Stimulated activated CD4-positive, alpha-beta T cell treated with anti-CD3 and anti-CD28 coated beads, Interleukin-15, amount 100 ng/mL, for 48 hours (primary cell): Measurements from ENCODE around the gene ASTN1.

Experiments
- DNase-seq, 2 donors: peaks; one replicate each; pipeline ENCODE4 v3.0.0-alpha.2; 2020; ENCODE audit warnings: low read depth in 2 of 2

Gene ASTN1

DNA sequence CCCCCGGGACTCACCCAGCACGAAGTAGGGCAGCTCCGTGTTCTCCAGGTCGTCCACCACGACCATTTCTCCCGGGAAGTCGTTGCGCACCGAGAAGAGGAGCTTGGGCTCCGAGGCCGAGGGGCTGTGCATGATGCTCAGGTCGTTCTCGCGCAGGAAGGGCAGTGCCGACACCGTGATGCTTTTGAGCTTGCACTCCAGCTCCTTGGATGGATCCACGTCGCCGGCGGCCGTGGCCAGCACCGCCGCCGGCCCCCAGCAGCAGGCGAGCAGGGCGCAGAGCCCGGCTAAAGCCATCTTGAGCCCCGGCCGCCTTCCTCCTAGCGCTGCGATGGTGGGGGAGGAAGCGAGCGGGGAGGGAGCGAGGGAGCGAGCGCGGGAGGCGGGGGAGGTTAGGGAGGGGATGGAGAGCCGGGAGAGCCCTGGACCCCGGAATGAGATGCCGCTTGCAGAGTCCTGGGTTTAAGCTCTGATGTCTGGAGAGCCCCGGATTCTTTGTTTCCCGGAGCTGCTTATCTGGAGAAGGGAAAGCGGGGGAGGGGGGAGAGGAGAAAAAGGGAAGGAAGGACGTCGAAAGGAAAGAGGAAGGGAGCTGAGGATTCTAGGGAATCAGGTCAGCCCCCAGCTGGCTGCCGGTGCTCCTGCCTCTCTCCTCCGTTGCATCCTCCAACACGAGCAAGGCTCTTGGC lies at the start of gene ASTN1:
TSS of gene ASTN1 (minus strand) at position 333 of the 689 bp plus-strand sequence. CDS start at position 297, 36 bp downstream.
- no peak for DNase-seq

- no peak for DNase-seq
Observed at GRCh38 chr1:177211231-177211630, 46.7 kb upstream of the ASTN1 start.

DNA sequence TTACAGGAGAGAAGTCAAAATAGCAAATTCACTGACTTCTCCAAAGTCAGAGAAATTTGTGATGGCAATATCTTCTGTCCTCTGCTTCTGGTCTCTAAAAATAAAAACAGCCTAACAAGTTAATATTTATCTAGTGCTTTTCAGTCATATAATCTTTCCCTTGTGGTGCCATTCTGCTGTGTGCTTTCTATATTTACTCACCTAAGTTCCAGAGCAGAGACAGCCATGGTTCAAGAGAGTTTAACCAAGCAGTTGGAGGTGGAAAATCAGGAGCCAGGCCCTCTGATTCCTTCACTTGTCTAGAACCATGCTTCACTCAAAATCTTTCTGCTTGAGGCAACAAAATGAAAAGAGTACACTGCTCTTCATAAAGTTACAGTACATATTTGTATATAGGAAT lies 45.6 kb upstream of the ASTN1 start:
- DNase-seq = no peak

GRCh38 chr1:177209357-177209756 lies 44.8 kb upstream of the ASTN1 start:
- no peak for DNase-seq

- DNase-seq = no peak
Observed at GRCh38 chr1:177208920-177209319, 44.4 kb upstream of the ASTN1 start.

DNA sequence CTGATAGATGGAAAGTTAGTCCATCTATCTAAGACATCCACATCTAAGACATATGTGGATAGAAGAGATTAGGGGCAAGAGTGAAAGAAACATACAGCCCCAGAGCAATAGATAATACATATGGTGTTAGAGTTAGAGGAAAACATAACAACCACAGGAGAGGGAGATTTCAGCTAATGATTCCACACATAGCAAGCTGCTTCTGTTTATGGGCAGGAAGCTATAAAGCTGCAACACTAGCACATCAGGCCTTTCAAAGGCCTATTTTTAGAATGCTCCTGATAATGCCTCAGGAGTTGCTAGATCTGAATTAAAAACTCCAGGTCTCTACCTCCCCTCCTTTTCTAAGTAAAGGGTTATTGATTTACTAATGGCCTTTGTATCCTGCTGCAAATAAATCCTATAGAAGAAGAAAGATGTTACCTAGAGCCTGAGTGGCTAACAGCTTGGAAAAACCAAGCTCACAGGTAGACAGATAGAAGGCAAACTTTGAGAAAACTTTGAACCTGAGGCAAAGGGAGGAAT lies 42.4 kb upstream of the ASTN1 start:
- DNase-seq = no peak

DNA sequence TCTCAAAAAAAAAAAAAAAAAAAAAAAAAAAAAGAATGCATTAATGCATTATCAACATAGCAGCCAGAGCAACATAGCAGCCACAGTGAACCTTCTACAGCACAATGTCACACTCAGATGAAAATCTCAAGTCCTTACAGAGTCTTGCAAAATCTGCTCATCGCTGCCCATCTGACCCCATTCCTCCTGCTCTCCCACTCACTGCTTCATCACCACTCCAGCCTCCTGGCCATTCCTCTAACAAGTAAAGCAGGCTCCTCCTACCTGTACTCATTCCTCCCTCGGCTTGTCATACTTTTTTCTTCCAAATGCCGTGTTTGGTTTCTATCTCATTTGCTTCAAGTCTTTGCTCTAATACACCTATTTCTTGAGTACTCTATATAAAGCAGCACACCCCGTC lies 35.8 kb upstream of the ASTN1 start:
- DNase-seq = no peak

DNA sequence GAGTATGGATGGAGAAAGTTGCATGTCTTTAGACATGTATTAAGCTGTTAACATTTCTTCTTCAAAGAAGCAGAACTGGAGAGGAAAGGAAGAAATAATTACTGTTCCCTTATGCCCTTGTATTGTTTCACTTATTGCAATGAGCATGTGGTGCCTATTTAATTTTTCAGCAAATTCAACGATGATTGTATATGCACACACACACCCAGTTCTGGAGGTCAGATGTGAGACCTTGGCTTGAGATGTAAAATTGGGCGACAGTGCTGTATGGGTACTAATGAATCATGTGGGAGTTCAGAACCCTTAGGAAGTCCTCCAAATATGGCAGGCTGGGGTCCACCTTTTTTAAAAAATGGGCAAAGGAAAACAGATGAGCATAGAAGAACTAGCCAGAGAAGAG lies 33.7 kb upstream of the ASTN1 start:
- DNase-seq = no peak

- no peak for DNase-seq
Observed at GRCh38 chr1:177190308-177190970, 25.9 kb upstream of the ASTN1 start.

- no peak for DNase-seq
Observed at GRCh38 chr1:177186639-177187038, 22.1 kb upstream of the ASTN1 start.

GRCh38 chr1:177185209-177185608 lies 20.7 kb upstream of the ASTN1 start:
- DNase-seq = no peak

DNA sequence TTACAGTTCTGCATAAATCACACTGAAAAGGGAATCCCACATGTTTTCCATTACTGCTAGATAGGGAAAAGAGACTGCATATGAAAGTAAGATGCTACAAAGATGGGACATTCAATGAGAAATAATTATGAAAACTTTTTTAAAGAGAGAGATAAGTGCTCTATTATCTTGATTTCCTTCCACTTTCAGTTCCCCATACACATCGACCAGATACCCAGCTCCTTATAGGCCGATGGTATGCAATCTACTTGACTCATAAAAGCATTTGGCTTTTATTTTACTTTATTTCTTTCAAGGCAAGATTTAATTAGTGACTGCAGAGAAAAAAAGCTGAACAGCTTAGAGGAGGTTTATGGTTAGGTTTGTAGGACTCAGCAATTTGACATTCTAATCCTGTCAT lies 19.3 kb upstream of the ASTN1 start:
- no peak for DNase-seq

DNA sequence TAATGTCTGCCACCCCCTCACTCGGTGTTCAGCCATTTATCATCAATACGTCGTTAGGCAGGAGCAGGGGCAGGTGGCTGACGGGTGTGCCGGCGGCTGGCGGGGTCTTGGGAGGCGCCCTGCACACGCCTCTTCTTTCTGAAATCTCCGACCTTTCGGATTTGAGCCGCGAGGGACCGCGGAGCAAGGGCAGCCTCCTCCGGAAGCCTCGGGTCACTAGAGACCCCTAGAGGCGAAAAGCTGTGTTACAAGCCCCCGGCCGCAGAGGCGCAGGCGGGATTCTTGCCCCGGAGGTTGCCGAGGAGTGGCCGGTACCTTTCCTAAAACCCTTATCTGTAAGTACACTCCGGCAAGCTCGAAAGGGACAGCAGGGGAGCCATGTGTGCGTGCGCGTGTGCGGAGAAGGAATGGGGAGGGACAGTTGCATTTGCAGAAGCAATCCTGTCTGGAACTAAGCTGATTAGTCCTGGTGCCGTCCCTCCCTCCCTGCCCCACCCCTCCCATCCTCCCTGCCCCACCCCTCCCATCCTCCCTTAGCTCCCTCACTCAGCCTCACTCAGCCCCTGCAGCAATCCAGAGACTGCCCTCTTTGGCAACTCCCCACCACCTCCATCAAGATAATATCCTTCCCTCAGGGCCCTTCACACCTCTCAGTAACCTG lies 17.2 kb upstream of the ASTN1 start:
- DNase-seq = peak in 1 of 2 donors; percentile 8

GRCh38 chr1:177181280-177181630 lies 16.7 kb upstream of the ASTN1 start:
- DNase-seq = no peak

DNA sequence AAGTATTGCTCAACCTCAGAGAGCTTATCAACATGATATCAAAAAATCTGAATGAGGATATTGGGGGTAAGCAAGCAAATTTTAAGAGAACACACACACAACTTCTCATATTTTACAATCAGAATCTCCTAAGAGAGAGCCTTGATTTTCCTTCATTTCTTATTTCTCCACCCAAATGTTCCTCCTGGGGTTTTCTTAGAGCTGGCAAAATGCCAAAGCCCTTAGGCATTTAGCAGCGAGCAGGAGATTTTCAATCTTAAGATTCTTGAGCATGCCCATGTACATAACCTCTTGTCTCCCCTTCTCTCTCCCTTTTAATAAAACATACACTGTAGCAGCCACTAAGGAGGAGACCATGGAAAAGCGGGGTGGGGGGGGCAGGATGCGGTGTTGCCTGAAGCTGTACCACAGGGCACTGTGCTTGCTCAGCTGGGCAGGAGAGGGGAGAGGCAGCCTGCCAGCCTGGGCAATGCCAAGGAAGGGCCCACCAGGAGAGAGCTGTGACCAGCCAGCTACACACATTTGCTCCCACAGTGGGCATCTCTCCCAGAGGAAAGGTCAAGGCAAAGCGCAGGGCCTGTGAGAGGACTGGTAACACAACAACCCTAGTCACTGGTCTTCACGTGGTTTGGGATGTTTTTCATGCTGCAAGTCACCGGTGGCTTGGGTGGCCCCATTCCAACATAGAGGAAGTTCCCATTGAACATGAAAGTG lies 10.6 kb upstream of the ASTN1 start:
- no peak for DNase-seq

DNA sequence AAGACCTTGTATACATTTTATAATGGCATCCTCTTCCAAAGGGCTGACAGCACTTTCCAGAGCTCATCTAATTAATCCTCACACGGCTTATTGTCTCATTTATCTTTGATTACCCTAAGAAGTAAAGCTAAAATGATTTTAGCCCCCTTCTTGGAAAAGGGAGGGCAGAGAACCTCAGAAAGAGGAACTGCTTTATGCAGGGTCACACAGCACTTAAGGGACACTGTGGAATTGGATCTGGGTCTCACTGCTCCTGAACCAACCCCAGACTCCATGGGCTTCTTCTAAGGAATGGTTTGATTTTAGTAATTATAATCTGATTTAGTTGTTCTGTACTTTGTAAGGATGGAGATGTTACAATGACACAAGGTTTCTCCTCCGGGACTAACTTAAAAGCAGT lies 9.5 kb upstream of the ASTN1 start:
- DNase-seq = no peak

GRCh38 chr1:177172866-177173265 lies 8.4 kb upstream of the ASTN1 start:
- DNase-seq = no peak

- no peak for DNase-seq
Observed at GRCh38 chr1:177172272-177172671, 7.8 kb upstream of the ASTN1 start.

DNA sequence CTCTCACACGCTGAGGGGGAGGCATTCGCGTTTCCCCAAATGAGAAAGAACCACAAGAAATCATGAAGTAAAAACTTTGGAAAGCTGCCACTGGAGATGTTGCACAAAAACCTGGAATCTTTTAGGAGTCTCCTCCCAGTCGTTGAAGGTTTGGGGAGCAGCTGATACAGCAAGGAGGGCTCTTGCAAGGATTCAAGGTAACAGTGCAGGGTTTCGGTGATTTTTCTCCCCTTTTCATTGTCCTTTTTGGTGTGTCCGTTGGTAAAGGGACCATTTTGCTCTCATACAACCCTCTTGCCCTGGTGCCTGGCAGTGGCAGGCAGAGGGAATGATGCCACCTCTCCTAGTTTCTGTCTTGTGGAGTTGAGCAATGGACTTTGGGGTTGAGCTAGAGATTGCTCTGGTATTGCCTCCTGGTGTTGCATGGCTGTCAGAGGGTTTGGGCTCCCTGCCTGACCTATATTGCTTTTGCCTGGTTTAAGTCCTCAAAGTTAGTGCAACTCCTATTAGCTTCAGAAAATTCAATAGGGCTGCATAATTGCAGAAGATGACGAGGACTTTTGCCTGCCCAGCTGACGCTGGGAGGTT lies 7.1 kb upstream of the ASTN1 start:
- DNase-seq = no peak

- DNase-seq = no peak
Observed at GRCh38 chr1:177170756-177171535, 6.4 kb upstream of the ASTN1 start, which contains the start of gene BRINP2. TSS of gene BRINP2 (plus strand) at chr1:177170958. CDS start at chr1:177229877, 58,919 bp downstream.

- DNase-seq = no peak
Observed at GRCh38 chr1:177165069-177165439, 542 bp upstream of the ASTN1 start.
